H9 (cell line): ENCODE measurements around the gene EAF1. TPM values are rescaled to one million over a fixed set of nuclear protein-coding genes. Genes with fewer than 3 reads are reported as not detected.

ENCODE experiments used
- DNase-seq: peaks from one replicate; pipeline ENCODE4 v3.0.0-alpha.2; 2017
- H2AFZ ChIP-seq: one replicate; pipeline ENCODE4 v1.6.1; 2013; ENCODE audit warnings: mild to moderate bottlenecking, low read length, control low read depth, moderate library complexity
- H2AK5ac ChIP-seq: 2 replicates; pipeline ENCODE4 v1.6.1; 2013; ENCODE audit warnings: low read length, control low read depth, mixed read lengths; ENCODE audit not compliant: insufficient read length
- H2BK120ac ChIP-seq: one replicate; pipeline ENCODE4 v1.6.1; 2013; ENCODE audit warnings: low read depth, mild to moderate bottlenecking, low read length, control low read depth, inconsistent platforms; ENCODE audit not compliant: poor library complexity, severe bottlenecking
- H2BK12ac ChIP-seq: 2 replicates; pipeline ENCODE4 v1.6.1; 2013; ENCODE audit warnings: low read length, control low read depth, mixed read lengths, low read depth; ENCODE audit not compliant: insufficient read length
- H2BK15ac ChIP-seq: 2 replicates; pipeline ENCODE4 v1.6.1; 2013; ENCODE audit warnings: low read depth, low read length, control low read depth
- H2BK20ac ChIP-seq: one replicate; pipeline ENCODE4 v1.6.1; 2013; ENCODE audit warnings: low read depth, mild to moderate bottlenecking, low read length, control low read depth, inconsistent platforms; ENCODE audit not compliant: poor library complexity, severe bottlenecking
- H2BK5ac ChIP-seq: 2 replicates; pipeline ENCODE4 v1.6.1; 2013; ENCODE audit warnings: low read length, control low read depth, mixed read lengths; ENCODE audit not compliant: insufficient read length
- H3K14ac ChIP-seq: 2 replicates; pipeline ENCODE4 v1.6.1; 2013; ENCODE audit warnings: low read length, control low read depth; ENCODE audit not compliant: insufficient read depth
- H3K18ac ChIP-seq: 2 replicates; pipeline ENCODE4 v1.6.1; 2013; ENCODE audit warnings: low read depth, mild to moderate bottlenecking, mixed read lengths, low read length, control low read depth; ENCODE audit not compliant: insufficient read length
- H3K23ac ChIP-seq: 2 replicates; pipeline ENCODE4 v1.6.1; 2013; ENCODE audit warnings: low read length, control low read depth, mixed read lengths, low read depth; ENCODE audit not compliant: insufficient read length
- H3K23me2 ChIP-seq: 2 replicates; pipeline ENCODE4 v1.6.1; 2013; ENCODE audit warnings: low read depth, mild to moderate bottlenecking, mixed read lengths, low read length, control low read depth; ENCODE audit not compliant: insufficient read length, poor library complexity, severe bottlenecking
- H3K27ac ChIP-seq: 2 replicates; pipeline ENCODE4 v1.5.1; 2013; ENCODE audit warnings: low read length, control low read depth, mixed read lengths, low read depth; ENCODE audit not compliant: insufficient read length
- H3K27me3 ChIP-seq: 2 replicates; pipeline ENCODE4 v1.6.1; 2013; ENCODE audit warnings: low read length, control low read depth, inconsistent platforms; ENCODE audit not compliant: insufficient read depth
- H3K4ac ChIP-seq: 2 replicates; pipeline ENCODE4 v1.6.1; 2013; ENCODE audit warnings: low read depth, mild to moderate bottlenecking, control low read depth, inconsistent platforms, low read length, moderate library complexity
- H3K4me1 ChIP-seq: 2 replicates; pipeline ENCODE4 v1.6.1; 2013; ENCODE audit warnings: low read length, control low read depth, inconsistent platforms; ENCODE audit not compliant: insufficient read depth
- H3K4me2 ChIP-seq: 2 replicates; pipeline ENCODE4 v1.6.1; 2013; ENCODE audit warnings: low read length, control low read depth, mixed read lengths; ENCODE audit not compliant: insufficient read length, insufficient read depth
- H3K56ac ChIP-seq: 2 replicates; pipeline ENCODE4 v1.6.1; 2013; ENCODE audit warnings: low read depth, mild to moderate bottlenecking, mixed read lengths, low read length, control low read depth; ENCODE audit not compliant: insufficient read length
- H3K79me1 ChIP-seq: 2 replicates; pipeline ENCODE4 v1.6.1; 2013; ENCODE audit warnings: low read depth, mild to moderate bottlenecking, moderate library complexity, low read length, control low read depth, inconsistent platforms; ENCODE audit not compliant: insufficient read depth, poor library complexity, severe bottlenecking
- H3K79me2 ChIP-seq: 2 replicates; pipeline ENCODE4 v1.6.1; 2013; ENCODE audit warnings: low read length, control low read depth, inconsistent platforms; ENCODE audit not compliant: insufficient read depth
- H3K9ac ChIP-seq: 2 replicates; pipeline ENCODE4 v1.6.1; 2013; ENCODE audit warnings: low read length, control low read depth, mixed read lengths; ENCODE audit not compliant: insufficient read length; ENCODE audit errors: extremely low read depth
- H3K9me3 ChIP-seq: one replicate; pipeline ENCODE4 v1.6.1; 2013; ENCODE audit warnings: low read depth, low read length, inconsistent platforms; ENCODE audit not compliant: control insufficient read depth
- H3T11ph ChIP-seq: one replicate; pipeline ENCODE4 v1.6.1; 2013; ENCODE audit warnings: mild to moderate bottlenecking, low read length, control low read depth, inconsistent platforms
- H4K20me1 ChIP-seq: one replicate; pipeline ENCODE4 v1.6.1; 2013; ENCODE audit not compliant: control insufficient read depth, insufficient read length, insufficient read depth
- H4K5ac ChIP-seq: 2 replicates; pipeline ENCODE4 v1.6.1; 2013; ENCODE audit warnings: low read depth, mild to moderate bottlenecking, mixed read lengths, low read length, control low read depth; ENCODE audit not compliant: insufficient read length
- H4K8ac ChIP-seq: replicated peaks from 2 replicates; pipeline ENCODE4 v1.6.1; 2013; ENCODE audit warnings: low read length, control low read depth, mixed read lengths, low read depth; ENCODE audit not compliant: insufficient read length
- H4K91ac ChIP-seq: 2 replicates; pipeline ENCODE4 v1.6.1; 2013; ENCODE audit warnings: low read depth, mild to moderate bottlenecking, moderate library complexity, mixed read lengths, low read length, control low read depth; ENCODE audit not compliant: insufficient read length
- H3K27ac Mint-ChIP-seq, 3 experiments: 2 replicates in 2 of 3; 3 replicates in 1 of 3; pipeline ENCODE4 v1.8.0; 2020 to 2021; ENCODE audit warnings: mixed read lengths in 3 of 3, mild to moderate bottlenecking in 1 of 3, moderate library complexity in 1 of 3
- H3K27me3 Mint-ChIP-seq: 2 replicates; pipeline ENCODE4 v1.8.0; 2021; ENCODE audit warnings: low read depth, mild to moderate bottlenecking, moderate library complexity, mixed read lengths
- H3K36me3 Mint-ChIP-seq, 3 experiments: 2 replicates in 2 of 3; 3 replicates in 1 of 3; pipeline ENCODE4 v1.8.0; 2020 to 2021; ENCODE audit warnings: low read depth in 3 of 3, mixed read lengths in 3 of 3; ENCODE audit not compliant: insufficient read depth in 1 of 3
- H3K4me1 Mint-ChIP-seq, 2 experiments: 2 replicates each; pipeline ENCODE4 v1.8.0; 2020; ENCODE audit warnings: mixed read lengths in 2 of 2
- H3K4me3 Mint-ChIP-seq, 2 experiments: 2 replicates in 1 of 2; 3 replicates in 1 of 2; pipeline ENCODE4 v1.8.0; 2020 to 2021; ENCODE audit warnings: mild to moderate bottlenecking in 2 of 2, mixed read lengths in 2 of 2, moderate library complexity in 1 of 2
- H3K9me3 Mint-ChIP-seq, 2 experiments: 2 replicates in 1 of 2; 3 replicates in 1 of 2; pipeline ENCODE4 v1.8.0; 2020; ENCODE audit warnings: mild to moderate bottlenecking in 2 of 2, mixed read lengths in 2 of 2, moderate library complexity in 1 of 2
- WGBS: extraction: QIAGEN DNeasy Blood & Tissue Kit; methylation state at CpG from one replicate; pipeline ENCODE4 v1.1.7; 2013; ENCODE audit warnings: missing lambda C conversion rate, low lambda C conversion rate, mixed read lengths; ENCODE audit not compliant: insufficient read length; ENCODE audit errors: extremely low coverage; 5-methylcytosine and 5-hydroxymethylcytosine counted together
- total RNA-seq: library from RNA; stranded (reverse); gene quantifications from 2 replicates; pipeline ENCODE4 v1.2.1, GENCODE V29; 2021
- TF ChIP-seq, protein P1 (sequence below): fragments of 200-600 bp; sonication (generic); conservative IDR thresholded peaks from 3 replicates; pipeline ENCODE4 v1.8.0; 2021; ENCODE audit warnings: antibody characterized with exemption, mild to moderate bottlenecking

Gene EAF1
- total RNA-seq, 1 experiment from 2014 or later: 34.3 TPM

DNA sequence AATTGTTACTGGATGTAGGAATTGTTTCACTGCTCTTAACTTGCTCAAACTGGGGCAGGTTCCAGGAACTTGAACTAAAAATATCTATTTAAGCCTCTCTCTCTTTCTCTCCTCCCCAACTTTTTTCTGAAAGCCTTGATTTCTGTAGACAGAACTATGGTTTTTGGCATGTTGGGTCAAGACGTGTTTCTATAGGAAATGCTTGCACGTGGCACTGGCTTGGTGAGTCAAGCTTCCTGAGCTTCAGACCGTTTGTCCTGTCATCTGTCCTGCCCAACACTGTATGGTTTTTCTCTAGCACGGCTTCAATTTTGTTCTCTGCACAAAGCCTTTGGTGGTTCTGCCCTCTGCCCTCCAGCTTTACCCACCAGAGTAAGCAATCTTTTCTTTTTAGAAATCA, 13.5 kb downstream of the EAF1 start:
- Histone ChIP-seq H3T11ph (no peak overlapping the region), H2BK5ac (no peak overlapping the region), H4K20me1 (no peaks in the 10 kb centered on the region), H4K5ac (no peak overlapping the region), H2BK120ac (no peak overlapping the region), H3K4me1 (no peaks in the 10 kb centered on the region), H4K91ac (no peak overlapping the region), H3K9ac (no peak overlapping the region), H2AK5ac (no peak overlapping the region), H3K56ac (no peak overlapping the region), H3K79me1 (no peaks in the 10 kb centered on the region), H3K4ac (no peak overlapping the region), H3K79me2 (no peaks in the 10 kb centered on the region), H2BK15ac (no peak overlapping the region), H3K27me3 (no peaks in the 10 kb centered on the region), H3K27ac (no peak overlapping the region), H3K23me2 (no peaks in the 10 kb centered on the region), H3K9me3 (no peaks in the 10 kb centered on the region), H2BK12ac (no peak overlapping the region), H3K14ac (no peak overlapping the region), H4K8ac (no peak overlapping the region), H3K18ac (no peak overlapping the region), H3K23ac (no peak overlapping the region), H2AFZ (no peak overlapping the region), H3K4me2 (no peak overlapping the region), H2BK20ac (no peak overlapping the region)
- H3K36me3 Mint-ChIP-seq: peaks cover 16 to 63% (median 51%) of the 10 kb centered on the region in 3 experiments; a peak in 6 of 7 replicates
- H3K27me3 Mint-ChIP-seq: no peaks in the 10 kb centered on the region
- no peak overlapping the region for H3K4me3 Mint-ChIP-seq
- no CpG with 5 or more reads among the region's 4 CpGs for WGBS
- peaks cover 0 to 3% of the 10 kb centered on the region in 2 experiments; a peak in 1 of 4 replicates for H3K4me1 Mint-ChIP-seq
- TF ChIP-seq, protein P1, sequence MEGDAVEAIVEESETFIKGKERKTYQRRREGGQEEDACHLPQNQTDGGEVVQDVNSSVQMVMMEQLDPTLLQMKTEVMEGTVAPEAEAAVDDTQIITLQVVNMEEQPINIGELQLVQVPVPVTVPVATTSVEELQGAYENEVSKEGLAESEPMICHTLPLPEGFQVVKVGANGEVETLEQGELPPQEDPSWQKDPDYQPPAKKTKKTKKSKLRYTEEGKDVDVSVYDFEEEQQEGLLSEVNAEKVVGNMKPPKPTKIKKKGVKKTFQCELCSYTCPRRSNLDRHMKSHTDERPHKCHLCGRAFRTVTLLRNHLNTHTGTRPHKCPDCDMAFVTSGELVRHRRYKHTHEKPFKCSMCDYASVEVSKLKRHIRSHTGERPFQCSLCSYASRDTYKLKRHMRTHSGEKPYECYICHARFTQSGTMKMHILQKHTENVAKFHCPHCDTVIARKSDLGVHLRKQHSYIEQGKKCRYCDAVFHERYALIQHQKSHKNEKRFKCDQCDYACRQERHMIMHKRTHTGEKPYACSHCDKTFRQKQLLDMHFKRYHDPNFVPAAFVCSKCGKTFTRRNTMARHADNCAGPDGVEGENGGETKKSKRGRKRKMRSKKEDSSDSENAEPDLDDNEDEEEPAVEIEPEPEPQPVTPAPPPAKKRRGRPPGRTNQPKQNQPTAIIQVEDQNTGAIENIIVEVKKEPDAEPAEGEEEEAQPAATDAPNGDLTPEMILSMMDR: no peak
- DNase-seq: no peak
- no peak overlapping the region for H3K27ac Mint-ChIP-seq
- no peaks in the 10 kb centered on the region for H3K9me3 Mint-ChIP-seq
